ENCODE results near the gene WDR90.

- TF ChIP-seq, protein P1, sequence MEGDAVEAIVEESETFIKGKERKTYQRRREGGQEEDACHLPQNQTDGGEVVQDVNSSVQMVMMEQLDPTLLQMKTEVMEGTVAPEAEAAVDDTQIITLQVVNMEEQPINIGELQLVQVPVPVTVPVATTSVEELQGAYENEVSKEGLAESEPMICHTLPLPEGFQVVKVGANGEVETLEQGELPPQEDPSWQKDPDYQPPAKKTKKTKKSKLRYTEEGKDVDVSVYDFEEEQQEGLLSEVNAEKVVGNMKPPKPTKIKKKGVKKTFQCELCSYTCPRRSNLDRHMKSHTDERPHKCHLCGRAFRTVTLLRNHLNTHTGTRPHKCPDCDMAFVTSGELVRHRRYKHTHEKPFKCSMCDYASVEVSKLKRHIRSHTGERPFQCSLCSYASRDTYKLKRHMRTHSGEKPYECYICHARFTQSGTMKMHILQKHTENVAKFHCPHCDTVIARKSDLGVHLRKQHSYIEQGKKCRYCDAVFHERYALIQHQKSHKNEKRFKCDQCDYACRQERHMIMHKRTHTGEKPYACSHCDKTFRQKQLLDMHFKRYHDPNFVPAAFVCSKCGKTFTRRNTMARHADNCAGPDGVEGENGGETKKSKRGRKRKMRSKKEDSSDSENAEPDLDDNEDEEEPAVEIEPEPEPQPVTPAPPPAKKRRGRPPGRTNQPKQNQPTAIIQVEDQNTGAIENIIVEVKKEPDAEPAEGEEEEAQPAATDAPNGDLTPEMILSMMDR (IDR thresholded peaks at IDR 0.05) = no peak
- TF ChIP-seq HDAC2 (IDR thresholded peaks at IDR 0.05) (no peak), EP300 (IDR thresholded peaks at IDR 0.05) (no peak), TP53 (CRISPR knock-in tag; IDR thresholded peaks at IDR 0.05) (no peak), CBX8 (IDR thresholded peaks at IDR 0.05) (no peak), USF2 (IDR thresholded peaks at IDR 0.05) (no peak), RAD21 (conservative IDR thresholded peaks at IDR 0.05 in 1 of 2, IDR thresholded peaks at IDR 0.05 in 1 of 2) (no peak), JUNB (IDR thresholded peaks at IDR 0.05) (no peak)
- TF ChIP-seq, protein P2, sequence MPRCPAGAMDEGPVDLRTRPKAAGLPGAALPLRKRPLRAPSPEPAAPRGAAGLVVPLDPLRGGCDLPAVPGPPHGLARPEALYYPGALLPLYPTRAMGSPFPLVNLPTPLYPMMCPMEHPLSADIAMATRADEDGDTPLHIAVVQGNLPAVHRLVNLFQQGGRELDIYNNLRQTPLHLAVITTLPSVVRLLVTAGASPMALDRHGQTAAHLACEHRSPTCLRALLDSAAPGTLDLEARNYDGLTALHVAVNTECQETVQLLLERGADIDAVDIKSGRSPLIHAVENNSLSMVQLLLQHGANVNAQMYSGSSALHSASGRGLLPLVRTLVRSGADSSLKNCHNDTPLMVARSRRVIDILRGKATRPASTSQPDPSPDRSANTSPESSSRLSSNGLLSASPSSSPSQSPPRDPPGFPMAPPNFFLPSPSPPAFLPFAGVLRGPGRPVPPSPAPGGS (IDR thresholded peaks at IDR 0.05) = no peak
Measured at GRCh38 chr16:683396-684070, 34.4 kb downstream of the WDR90 start.
